ENCODE measurements around the gene RASGEF1C.

Gene RASGEF1C

DNA sequence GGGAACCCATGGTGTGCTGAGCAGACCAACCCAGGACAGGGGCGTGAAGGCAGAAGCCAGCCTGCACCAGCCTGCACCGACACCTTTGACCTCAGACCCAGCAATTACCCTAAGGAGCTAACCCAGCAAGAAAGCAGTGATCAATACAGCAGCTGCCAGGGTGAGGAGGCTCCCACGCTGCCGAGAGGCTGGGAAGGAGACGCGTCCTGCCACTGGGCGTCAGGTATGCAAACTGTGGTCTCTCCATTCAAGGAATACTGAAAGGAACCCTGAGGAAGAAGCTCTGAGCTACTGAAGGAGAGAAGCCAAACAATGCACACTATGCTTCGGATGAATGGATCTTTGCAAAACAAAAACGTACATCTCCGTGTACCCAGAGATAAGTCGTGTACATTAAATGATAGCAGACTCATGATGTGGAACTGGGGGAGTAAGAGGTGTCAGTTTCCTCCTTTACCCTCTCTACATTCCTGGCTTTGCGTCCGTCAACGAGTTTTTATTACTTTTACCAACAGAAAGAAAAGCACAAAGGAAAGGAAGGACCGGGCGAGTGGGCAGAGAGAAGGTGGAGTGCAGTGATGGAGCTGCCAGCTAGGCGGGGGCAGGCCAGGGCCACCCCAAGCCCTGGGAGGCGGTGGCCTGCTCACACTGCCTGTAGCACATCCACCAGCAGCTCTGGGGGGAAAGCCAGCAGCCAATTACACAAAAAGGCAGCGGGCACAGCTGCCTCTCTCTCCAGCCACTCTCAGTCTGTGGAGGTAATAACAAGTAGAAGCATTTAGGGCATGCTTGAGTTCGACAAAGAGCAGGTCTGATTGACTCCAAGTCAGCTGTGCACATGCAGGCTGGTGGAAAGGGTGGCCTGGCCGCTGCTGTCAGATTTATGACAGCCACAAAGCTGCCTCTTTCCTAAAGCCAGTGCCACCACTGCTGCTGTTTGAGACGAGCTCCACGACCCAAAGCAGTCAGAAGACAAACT is 29.3 kb downstream of the RASGEF1C start:
- DNase-seq (ENCODE audit: low spot score), result no peak

DNA sequence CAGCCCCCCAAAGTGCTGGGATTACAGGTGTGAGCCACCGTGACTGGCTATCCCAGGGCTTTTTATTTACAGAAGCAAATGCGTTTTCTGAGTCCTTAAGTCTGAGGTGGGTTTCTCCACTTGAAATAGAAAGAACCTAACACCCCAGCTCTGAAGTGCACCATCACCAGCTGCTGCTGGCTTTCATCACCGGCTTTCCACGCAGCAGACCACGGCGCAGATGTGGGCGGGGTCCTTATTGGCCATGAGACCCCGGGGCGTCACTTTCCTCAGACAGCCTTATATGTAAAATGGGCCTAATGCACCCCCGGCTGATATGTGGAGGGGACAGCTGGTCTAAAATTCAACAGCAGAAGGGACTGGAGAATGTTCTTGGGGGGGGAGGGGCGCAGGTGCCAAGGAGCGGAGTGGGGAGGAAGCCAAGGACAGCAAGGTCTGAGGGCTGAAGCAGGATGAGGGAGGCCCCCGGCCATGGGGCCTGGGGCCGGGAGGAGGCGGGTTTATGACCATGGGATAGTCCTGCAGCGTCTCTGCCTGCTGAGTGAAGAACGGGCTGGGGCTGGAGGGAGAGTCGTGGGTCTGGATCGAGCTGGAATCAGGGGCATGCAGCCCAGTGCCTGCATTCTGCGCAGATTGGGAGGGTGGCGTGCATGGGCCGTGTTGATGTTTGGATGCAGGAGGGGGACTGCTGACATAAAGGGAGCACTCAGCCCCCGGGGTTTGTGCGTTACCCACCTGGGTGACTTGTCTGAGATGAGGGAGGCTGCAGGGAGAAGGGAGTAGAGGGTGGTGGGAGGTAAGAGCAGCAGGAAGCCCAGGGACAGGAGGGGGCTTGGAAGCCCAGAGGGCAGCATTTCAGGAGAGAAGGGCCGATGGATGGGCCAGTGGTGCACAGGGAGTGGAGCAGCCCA is 30.2 kb downstream of the RASGEF1C start:
- no peak for DNase-seq (ENCODE audit: low spot score)

DNA sequence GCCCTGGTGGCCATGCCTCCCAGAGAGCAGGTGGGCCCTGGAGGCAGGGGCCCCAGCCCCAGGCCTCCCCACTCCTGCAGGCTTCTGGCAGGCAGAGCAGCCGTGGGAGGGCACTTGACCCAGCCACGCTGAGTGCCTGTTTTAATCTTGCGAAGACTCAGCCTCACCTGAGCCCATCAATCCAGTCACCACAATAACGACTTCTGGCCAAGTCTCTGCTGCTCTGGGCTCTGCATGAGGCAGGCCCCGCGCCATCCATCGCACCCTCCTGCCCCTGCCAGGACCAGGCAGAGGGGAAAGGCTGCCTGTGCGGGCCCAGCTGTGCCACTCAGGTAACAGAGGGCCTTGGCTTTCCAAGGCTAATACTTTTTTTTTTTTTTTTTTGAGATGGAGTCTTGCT is 32.8 kb downstream of the RASGEF1C start:
- no peak for DNase-seq (ENCODE audit: low spot score)

DNA sequence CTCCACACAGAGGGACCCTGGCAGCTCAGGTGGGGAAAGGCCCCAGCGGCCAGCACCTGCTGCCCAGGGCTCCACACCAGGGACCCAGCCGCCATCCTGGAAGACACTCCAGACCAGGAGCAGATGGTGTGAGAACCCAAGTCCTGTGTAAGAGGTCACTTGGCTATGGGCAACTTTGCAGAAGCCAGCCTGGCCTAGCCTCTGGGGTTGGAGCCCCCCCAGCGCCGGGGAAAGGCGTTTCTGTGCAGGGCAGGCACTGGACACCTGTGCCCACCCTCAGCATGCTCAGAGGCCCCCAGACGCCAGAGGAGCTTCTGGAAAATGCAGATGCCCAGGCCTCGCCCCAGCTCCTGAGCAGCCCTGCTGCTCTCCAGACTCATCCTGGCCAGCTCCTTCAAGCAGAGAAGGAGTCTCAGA is 34.0 kb downstream of the RASGEF1C start:
- DNase-seq (ENCODE audit: low spot score), result no peak

DNA sequence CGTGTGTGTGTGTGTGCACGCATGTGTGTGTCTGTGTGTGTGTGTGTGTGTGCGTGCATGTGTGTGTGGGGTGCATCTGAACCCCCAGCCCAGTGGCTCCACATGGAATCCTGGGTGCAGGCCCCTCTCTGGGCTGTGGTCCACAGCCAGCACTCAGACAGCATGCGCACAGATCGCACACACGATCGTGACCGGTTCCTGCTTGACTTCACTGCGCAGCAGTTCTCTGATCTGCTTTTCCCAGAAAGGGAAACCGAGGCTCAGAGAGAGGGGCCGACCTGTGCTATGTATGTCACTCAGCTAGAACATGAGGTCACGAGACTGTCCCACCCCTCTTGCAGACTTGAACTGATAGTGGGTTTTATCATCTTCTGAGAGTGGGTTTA is 34.4 kb downstream of the RASGEF1C start:
- no peak for DNase-seq (ENCODE audit: low spot score)

DNA sequence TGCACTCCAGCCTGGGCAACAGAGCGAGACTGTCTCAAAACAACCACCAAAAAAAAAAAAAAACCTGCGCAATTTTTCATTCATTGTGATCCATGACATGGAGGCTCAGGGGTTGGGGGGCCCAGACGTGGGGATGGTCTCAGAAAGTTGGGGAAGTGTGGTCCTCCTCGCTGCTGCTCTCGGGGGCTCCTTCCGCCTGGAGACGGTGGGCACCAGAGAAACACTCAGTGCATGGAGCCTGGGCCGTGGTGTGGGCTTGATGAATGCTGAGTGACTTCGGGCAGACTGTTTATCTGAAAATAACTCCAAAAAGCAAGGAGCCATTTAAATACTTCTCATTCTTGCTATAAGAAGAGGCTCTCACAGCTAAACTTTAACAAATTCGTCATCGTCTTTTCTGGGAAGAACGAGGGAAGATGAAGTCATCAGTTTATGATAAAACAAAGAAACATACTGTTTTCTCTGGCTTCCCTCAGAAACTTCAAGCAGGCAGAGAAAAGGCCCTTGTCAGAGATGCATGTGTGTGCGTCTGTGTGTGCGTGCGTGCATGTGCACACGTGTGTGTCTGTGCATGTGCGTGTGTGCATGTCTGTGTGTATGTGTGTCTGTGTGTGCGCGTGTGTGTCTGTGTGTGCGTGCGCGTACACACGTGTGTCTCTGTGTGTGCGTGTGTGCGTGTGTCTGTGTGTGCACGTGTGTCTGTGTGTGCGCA is 35.0 kb downstream of the RASGEF1C start:
- peak; percentile 87 for DNase-seq (ENCODE audit: low spot score)

DNA sequence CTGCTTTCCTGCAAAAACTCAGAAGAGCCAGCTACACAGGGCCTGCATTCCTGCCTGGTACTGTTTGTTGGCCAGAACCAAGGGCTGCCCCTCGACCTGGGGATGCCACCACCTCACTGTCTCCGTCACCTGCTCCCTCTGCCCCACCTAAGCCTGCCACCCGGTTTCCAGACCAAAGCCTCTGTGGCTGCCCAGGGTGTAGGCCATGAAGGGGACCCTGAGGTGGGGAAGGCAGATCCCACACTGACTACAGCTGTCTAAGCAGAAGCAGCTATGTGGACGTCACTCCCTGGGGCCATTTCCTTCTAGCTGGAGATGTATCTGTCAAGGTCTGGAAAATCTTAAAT is 35.8 kb downstream of the RASGEF1C start:
- no peak for DNase-seq (ENCODE audit: low spot score)

DNA sequence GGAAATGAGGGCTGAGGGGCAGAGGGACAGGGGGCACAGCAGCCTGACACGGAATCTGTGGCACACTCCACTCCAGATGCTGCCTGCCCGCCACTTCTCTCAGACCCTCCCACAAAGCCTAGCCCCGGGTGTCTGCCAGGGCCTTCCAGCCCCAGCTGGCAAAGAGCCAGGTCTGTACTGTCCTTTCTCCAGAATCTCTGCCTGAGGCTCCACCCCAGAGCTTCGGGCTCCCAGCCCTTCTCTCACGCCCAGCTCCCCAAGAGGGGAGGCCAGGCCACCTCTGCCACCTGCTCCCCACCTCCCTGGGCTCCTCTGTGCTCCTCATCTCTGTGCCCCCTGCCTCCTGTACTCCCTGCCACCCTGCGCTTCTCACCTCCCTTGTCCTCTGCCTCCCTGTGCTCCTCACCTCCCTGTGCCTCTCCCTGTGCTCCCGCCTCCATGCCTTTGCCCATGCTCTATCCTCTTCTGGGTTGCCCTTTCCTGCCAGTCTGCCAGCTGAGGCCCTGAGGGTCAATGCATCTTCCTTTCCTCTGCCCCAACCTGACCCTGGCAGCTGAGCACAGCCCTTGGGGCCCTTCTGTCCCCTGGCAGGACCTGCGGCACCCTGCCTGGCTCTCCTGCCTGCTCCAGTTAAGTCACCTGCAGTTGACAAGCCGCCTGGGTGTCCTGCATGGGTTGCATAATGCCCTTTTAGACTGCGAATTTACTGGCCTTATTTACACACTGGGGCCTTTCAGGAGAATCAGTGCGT is 36.4 kb downstream of the RASGEF1C start:
- DNase-seq (ENCODE audit: low spot score), result peak; percentile 71

DNA sequence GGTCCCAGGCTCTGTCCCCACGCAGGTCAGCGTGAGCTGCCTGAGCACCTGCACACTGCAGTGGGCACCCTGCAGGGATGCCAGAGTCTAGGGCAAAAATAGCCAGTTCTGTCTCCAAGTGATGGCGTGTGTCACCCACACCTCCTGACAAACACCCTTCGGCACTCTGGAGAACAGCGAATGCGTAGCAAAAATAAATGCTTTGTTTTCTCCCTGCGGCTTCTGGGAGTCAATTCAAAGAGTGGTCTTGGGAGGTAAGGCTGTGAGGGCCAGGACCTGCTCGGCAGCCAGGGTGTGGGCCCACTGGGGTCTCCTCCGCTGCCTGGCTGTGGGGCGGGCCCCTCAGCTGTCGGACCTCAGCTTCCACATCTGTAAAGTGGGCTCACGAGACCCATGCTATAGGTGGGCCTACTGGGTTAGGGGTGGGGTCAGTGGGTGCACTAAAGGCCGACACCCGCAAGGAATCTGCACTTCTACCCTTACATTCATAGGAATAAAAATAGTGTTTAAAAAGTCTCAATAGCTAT is 37.4 kb downstream of the RASGEF1C start:
- no peak for DNase-seq (ENCODE audit: low spot score)

DNA sequence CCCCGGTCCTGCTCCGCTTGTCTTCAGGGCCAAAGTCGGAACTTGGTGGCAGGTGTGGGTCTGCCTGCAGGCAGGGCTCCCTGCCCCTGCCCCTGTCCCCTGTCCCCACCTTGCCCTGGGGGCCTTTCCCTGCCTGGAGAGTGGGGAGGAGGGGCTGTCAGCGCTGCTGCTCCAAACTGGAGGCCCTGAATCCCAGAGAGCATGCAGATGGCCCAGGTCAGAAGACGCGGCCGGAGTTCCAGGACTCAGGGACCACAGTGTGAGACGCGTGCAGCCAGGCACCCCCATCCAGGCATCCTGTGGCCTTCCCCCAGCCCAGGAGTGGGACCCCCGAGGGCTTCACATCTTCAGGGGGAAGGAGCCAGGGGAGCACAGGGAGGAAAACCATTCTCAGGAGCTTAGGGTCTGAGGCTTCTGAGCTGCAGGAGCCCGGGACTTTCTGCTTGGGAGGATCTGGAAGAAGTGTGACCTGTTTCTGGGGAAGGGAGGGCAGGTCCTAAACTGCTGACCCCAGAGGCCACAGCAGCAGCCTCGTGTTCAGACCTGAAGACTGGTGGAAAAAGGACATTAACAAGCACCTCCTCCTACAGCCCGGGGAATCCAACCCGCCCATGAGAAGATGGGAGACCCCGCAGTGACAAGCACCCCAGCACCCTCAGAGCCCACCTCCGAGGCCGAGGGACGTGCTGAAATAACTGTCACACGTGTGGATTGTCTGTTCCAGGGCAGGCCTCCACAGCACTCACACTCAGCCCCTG is 38.0 kb downstream of the RASGEF1C start:
- DNase-seq (ENCODE audit: low spot score), result no peak

DNA sequence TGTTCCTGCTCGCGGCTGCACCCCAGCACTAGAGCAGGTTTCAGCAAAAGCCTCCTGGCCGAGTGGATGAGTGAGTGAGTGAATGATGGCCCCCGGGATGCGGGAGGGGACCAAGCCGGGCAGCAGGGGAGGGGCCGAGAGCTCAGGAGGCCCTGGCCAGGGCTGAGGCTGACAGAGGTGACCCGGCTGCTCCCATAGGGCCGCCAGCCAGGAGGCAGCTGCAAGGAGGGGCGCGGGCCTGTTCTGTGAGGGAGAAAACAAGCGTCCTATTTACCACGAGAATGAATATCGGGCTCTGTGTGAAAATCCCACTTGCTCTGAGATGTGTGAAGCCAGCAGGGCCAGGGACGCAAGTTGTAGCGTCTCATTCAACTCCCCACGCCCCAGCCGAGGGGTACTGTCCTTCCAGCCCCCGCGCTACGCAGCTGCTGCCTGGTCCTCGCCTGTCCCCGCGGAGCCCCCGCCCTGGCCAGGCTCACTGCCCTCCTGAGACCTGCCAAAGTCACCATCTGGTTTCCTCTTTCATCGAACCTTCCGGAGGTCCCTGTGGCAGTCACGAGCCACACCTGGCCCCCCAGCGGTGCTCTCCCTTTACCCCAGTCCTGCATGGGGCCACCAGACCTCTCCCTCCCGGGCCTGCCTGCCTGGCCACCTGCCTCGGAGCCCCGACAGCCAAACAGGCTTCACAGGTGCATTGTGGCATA is 38.8 kb downstream of the RASGEF1C start:
- DNase-seq (ENCODE audit: low spot score), result peak; percentile 97

DNA sequence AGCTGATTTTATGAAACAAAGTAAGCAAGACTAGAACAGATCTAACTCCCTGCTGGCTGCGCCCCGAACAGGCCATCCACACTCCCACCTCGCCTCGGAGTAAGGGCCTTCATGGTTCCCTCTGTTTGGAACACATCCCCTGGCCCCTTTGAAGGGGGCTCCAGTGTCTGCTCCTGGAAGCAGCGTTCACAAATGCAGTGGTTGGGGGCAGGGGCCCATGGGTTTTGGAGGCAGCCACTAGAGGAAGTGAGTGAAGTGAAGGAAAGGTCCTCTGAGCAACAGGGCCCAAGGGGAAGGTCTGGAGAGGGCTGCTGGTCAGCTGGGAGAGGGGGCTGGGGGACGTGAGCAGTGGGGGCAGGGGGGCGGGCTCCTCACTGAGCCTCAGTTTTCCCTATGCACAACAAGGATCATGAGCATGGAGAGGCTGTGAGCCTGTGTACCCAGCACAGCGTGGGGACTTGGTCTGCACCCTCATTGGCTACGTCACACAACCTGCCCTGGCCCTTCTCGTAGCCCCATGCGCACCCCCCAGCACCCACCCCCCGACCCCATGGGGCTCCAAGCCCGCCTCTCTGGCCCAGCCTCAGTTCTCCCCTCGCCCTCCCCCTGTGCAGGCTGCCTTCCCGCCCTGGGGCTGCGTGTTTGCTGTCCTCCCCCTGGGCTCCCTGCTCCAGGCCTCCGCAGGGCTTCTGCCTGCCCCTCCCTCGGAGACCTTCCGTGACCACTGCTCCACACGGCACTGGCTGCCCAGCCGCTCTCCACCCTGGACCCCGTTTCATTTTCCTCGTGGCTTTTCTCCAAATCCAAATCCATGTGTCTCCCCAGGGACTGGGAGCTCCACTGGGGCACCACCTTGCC is 39.5 kb downstream of the RASGEF1C start:
- no peak for DNase-seq (ENCODE audit: low spot score)

DNA sequence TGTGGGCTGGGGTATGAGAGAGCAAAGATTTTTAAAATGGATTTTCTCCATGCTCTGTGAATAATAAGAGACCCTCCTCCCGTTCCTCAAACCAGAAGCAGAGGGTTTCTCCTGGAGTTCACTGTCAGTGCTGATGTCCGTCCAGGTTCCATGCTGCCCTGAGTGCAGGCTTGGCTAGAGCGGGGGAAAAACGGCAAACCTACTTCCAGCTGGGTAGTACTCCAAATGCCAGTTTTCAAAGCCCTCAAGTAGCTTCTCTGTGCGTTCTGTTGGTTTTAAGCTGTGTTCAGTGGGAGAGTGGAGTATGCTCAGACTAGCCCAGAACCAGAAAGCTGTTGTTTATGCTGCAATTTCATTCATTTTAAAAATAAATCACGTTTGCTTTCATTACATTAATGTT is 40.3 kb downstream of the RASGEF1C start:
- no peak for DNase-seq (ENCODE audit: low spot score)

DNA sequence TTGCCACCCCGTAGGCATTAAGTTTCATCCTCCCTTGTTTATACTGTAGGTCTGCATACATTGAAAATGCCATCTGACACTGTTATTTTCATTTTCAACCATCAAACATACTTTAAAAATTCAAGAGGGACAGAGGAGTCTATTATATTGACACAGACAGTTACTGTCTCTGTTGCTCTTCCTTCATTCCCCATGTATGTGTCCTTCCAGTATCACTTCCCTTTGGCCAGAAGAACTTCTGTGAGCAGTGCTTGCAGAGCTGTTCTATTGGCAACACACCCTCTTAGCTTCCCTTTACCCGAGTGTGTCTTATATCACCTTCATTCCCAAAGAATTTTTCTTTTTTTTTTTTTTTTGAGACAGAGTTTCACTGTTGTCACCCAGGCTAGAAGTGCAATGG is 42.8 kb downstream of the RASGEF1C start:
- DNase-seq (ENCODE audit: low spot score), result peak; percentile 76

DNA sequence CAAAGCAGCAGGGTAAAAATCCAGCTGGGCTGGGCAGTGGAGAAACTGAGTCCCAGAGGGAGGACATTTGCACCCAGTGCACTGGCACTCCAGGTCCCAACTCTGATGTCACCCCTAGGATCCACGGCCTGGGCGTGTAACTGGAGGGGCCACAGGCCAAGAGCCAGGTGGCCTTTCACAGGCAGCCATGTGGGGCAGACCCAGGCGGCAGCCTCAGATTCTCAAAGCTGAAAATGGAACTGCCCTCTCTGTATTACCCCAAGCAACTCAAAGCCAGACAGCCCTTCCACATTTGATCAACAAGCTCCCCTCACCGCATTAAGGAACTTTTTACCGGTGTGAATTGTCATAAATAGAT is 46.7 kb downstream of the RASGEF1C start:
- DNase-seq (ENCODE audit: low spot score), result no peak

DNA sequence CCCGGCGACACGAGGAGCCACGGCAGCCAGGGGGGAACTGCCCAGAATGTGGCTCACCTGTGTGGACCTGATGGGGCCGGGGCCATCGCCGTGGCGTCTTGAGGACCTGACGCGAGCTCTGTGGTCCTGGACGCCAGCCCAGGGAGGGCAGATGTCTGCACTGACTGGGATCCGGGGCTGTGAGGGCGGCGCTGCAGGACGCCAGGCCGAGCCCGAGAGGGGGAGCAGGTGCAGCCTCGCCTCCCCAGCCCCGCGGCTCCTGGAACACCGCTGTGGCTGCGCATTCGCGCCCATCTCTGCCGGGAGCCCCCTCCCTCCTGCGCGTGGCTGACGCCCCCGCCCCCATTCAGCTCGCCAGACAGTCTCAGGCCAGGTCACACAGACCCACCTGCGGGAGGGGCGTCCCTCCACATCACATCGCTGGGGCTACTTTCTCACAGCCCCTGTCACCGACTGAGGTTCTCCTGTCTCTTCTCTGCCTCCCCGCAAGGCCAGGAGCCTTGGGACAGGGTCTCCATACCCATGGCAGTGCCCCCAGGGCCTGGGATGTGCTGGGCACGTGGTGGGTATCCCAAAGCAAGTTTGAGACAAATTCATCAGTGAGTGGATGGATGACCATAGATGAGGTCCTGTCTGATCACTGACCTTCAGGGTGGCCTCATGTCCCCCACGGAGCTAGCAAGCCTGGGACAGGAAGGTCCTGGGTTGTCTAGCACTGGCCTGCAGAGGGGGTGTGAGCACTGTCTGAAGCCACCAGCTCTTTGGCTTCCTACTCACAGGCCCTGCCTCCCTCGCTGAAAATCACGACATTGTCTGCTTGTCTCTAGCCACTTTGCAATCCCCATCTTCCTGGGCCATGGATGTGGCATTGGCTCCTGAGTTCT is 47.3 kb downstream of the RASGEF1C start:
- peak; percentile 85 for DNase-seq (ENCODE audit: low spot score)

DNA sequence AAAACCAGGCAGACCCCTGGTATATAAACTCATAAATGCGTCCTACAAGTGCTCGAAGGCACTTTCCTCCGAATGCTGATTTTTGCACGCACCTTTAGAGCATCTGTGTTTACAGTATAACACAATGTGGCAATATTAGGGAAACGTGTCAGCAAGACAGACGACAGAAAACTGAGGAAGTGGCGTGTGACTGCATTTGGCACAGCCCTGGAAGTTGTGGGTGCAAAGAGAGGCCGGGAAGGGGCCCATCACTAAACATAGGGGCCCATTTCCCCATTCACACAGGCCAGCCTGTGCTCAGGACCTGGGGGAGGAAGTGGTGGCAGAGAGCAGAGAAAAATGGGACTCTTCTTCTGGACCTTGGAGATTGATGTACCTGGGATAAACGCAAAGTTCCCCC is 48.2 kb downstream of the RASGEF1C start:
- peak; percentile 55 for DNase-seq (ENCODE audit: low spot score)

DNA sequence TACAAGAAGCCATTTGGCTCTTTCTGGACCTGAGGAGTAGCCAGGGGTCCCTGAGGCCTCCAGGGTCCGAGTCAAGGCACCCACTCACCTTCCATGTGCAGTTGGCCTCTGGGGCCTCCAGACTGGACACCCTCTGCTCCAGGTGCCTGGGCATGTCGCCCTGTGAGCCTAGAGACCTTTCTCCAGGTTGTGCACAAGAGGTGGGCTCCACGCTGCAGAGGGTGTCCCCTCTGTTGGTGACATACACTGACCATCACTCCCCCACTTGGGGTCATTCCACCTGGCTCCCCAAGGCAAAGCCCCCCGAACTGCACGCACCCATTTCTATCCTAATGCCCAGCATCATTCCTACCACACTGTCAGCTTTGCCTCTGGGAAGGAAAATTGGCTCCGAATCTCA is 48.8 kb downstream of the RASGEF1C start:
- no peak for DNase-seq (ENCODE audit: low spot score)

Measured in pons (tissue), 1 donor.